ENCODE data around the gene FBXO46.
"Not testable (repeated sequence)": the region's sequence is repeated elsewhere in the genome, so short reads cannot be mapped to it uniquely, and the experiment has no call there.

Gene FBXO46

GRCh38 chr19:45728683-45729082 is 2.0 kb downstream of the FBXO46 start:
- H3K79me1 ChIP-seq (replicated peaks; ENCODE audit: low read length, poor library complexity, severe bottlenecking); H4K8ac ChIP-seq (ENCODE audit: low read length); H3K14ac ChIP-seq (ENCODE audit: low read length in 2 of 2); H2BK120ac ChIP-seq (ENCODE audit: low read depth, low read length); H3K23ac ChIP-seq (ENCODE audit: low read length in 2 of 2); H3K27ac ChIP-seq (ENCODE audit: low read length, poor library complexity, severe bottlenecking); H4K91ac ChIP-seq (ENCODE audit: low read length); H2BK12ac ChIP-seq (ENCODE audit: low read length in 2 of 2); H3K4me3 ChIP-seq (ENCODE audit: insufficient read depth in 1 of 2, low read depth in 1 of 2, low read length in 2 of 2); H3K4me2 ChIP-seq (ENCODE audit: low read length, poor library complexity, severe bottlenecking); DNase-seq; H3K4ac ChIP-seq (ENCODE audit: low read depth in 1 of 2, low read length in 2 of 2); H2AK5ac ChIP-seq (ENCODE audit: low read length, severe bottlenecking); H3K18ac ChIP-seq (ENCODE audit: low read depth in 1 of 2, low read length in 2 of 2); H3K9me3 ChIP-seq (ENCODE audit: control insufficient read depth, low read length); H3K27me3 ChIP-seq (ENCODE audit: control insufficient read depth in 1 of 2, insufficient read depth in 1 of 2, low read length in 2 of 2); H2BK5ac ChIP-seq (ENCODE audit: low read depth, low read length, poor library complexity, severe bottlenecking); H3K9ac ChIP-seq (ENCODE audit: low read length); H3K4me1 ChIP-seq (ENCODE audit: control insufficient read depth, insufficient read depth, low read depth, low read length); H3K36me3 ChIP-seq (ENCODE audit: control insufficient read depth in 1 of 2, insufficient read depth in 2 of 2, low read depth in 1 of 2, low read length in 2 of 2); H2AFZ ChIP-seq (ENCODE audit: low read depth, low read length); H2BK15ac ChIP-seq (ENCODE audit: low read depth, poor library complexity, severe bottlenecking): not testable (repeated sequence)
- WGBS = 97% methylated on average over 18 of the region's 18 CpGs

- not testable (repeated sequence) for H3K27ac ChIP-seq (ENCODE audit: low read length, poor library complexity, severe bottlenecking)
Measured at GRCh38 chr19:45720065-45720464, 10.6 kb downstream of the FBXO46 start.

DNA sequence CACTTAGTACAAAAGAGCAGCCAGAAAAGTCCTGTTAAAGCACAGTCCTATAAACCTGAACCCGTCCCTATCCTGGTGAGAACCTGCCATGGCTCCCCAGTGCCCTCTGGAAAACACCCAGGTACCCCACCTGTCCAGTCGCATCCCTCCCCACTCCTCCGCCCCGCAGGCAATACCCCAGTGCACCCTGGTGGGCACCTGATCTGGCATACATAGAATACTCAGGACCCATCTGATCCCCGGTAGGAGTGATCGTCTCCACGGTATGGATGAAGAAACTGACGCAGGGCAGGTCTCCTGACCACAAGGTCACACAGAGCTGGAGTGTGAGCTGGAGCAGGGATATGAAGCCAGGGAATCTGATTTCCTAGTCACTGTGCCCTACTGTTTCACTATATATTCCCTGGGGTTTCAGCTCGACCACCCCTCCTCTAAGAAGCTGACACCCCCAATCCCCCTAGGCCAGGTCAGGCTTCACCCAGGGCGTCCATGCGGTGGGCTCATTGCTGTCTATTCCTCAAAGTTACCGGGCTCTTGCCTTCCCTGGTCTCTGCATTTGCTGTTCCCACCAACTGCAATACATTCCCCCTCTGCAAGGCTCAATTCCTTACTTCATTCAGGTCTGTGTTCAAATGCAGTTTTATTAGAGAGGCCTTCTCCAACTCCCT is 12.6 kb downstream of the FBXO46 start:
- H2BK12ac ChIP-seq (ENCODE audit: low read length in 2 of 2) = peak overlapping the region; percentile 49 to 90
- DNase-seq = peak; percentile 61
- no peaks in the 10 kb centered on the region for H3K27me3 ChIP-seq (ENCODE audit: control insufficient read depth in 1 of 2, insufficient read depth in 1 of 2, low read length in 2 of 2)
- peak overlapping the region; percentile 71 for H2BK5ac ChIP-seq (ENCODE audit: low read depth, low read length, poor library complexity, severe bottlenecking)
- peak overlapping the region; percentile 45 for H4K8ac ChIP-seq (ENCODE audit: low read length)
- H3K14ac ChIP-seq (ENCODE audit: low read length in 2 of 2) = peak overlapping the region in 1 of 2 experiments; percentile 84
- peaks cover 19% of the 10 kb centered on the region for H3K79me1 ChIP-seq (replicated peaks; ENCODE audit: low read length, poor library complexity, severe bottlenecking)
- peaks cover 10 to 19% of the 10 kb centered on the region in 2 experiments for H3K36me3 ChIP-seq (ENCODE audit: control insufficient read depth in 1 of 2, insufficient read depth in 2 of 2, low read depth in 1 of 2, low read length in 2 of 2)
- H2AFZ ChIP-seq (ENCODE audit: low read depth, low read length) = no peak overlapping the region
- no peaks in the 10 kb centered on the region for H3K9me3 ChIP-seq (ENCODE audit: control insufficient read depth, low read length)
- H3K4ac ChIP-seq (ENCODE audit: low read depth in 1 of 2, low read length in 2 of 2) = peak overlapping the region; percentile 55 to 92
- H3K4me1 ChIP-seq (ENCODE audit: control insufficient read depth, insufficient read depth, low read depth, low read length) = peaks cover 14% of the 10 kb centered on the region
- H3K9ac ChIP-seq (ENCODE audit: low read length) = peak overlapping the region; percentile 95
- H3K18ac ChIP-seq (ENCODE audit: low read depth in 1 of 2, low read length in 2 of 2) = peak overlapping the region; percentile 69 to 86
- H2BK120ac ChIP-seq (ENCODE audit: low read depth, low read length) = peak overlapping the region; percentile 78
- H2BK15ac ChIP-seq (ENCODE audit: low read depth, poor library complexity, severe bottlenecking) = peak overlapping the region; percentile 17
- WGBS = 58% methylated on average over 12 of the region's 12 CpGs
- H2AK5ac ChIP-seq (ENCODE audit: low read length, severe bottlenecking) = peak overlapping the region; percentile 94
- peak overlapping the region; percentile 53 for H4K91ac ChIP-seq (ENCODE audit: low read length)
- H3K23ac ChIP-seq (ENCODE audit: low read length in 2 of 2) = peak overlapping the region in 1 of 2 experiments; percentile 87
- peak overlapping the region; percentile 80 for H3K27ac ChIP-seq (ENCODE audit: low read length, poor library complexity, severe bottlenecking)
- H3K4me3 ChIP-seq (ENCODE audit: insufficient read depth in 1 of 2, low read depth in 1 of 2, low read length in 2 of 2) = peak overlapping the region; percentile 37 to 90
- H3K4me2 ChIP-seq (ENCODE audit: low read length, poor library complexity, severe bottlenecking) = peak overlapping the region; percentile 71

More at GRCh38 chr19:45720065-45720464, 10.6 kb downstream of the FBXO46 start:
- not testable (repeated sequence) for H4K8ac ChIP-seq (ENCODE audit: low read length); H3K4me2 ChIP-seq (ENCODE audit: low read length, poor library complexity, severe bottlenecking); H2BK12ac ChIP-seq (ENCODE audit: low read length in 2 of 2); H3K27me3 ChIP-seq (ENCODE audit: control insufficient read depth in 1 of 2, insufficient read depth in 1 of 2, low read length in 2 of 2); H3K18ac ChIP-seq (ENCODE audit: low read depth in 1 of 2, low read length in 2 of 2); H3K9ac ChIP-seq (ENCODE audit: low read length); H3K9me3 ChIP-seq (ENCODE audit: control insufficient read depth, low read length); H2AK5ac ChIP-seq (ENCODE audit: low read length, severe bottlenecking); H2BK15ac ChIP-seq (ENCODE audit: low read depth, poor library complexity, severe bottlenecking); H2BK120ac ChIP-seq (ENCODE audit: low read depth, low read length); H3K4me3 ChIP-seq (ENCODE audit: insufficient read depth in 1 of 2, low read depth in 1 of 2, low read length in 2 of 2); H4K91ac ChIP-seq (ENCODE audit: low read length); H2BK5ac ChIP-seq (ENCODE audit: low read depth, low read length, poor library complexity, severe bottlenecking); H3K4ac ChIP-seq (ENCODE audit: low read depth in 1 of 2, low read length in 2 of 2); H2AFZ ChIP-seq (ENCODE audit: low read depth, low read length); H3K14ac ChIP-seq (ENCODE audit: low read length in 2 of 2); DNase-seq; H3K23ac ChIP-seq (ENCODE audit: low read length in 2 of 2)
- Histone ChIP-seq H3K4me1 (ENCODE audit: control insufficient read depth, insufficient read depth, low read depth, low read length) (peaks cover 14% of the 10 kb centered on the region), H3K36me3 (ENCODE audit: control insufficient read depth in 1 of 2, insufficient read depth in 2 of 2, low read depth in 1 of 2, low read length in 2 of 2) (peaks cover 8 to 15% of the 10 kb centered on the region in 2 experiments), H3K79me1 (replicated peaks; ENCODE audit: low read length, poor library complexity, severe bottlenecking) (peaks cover 13% of the 10 kb centered on the region)
- 97% methylated on average over 10 of the region's 11 CpGs for WGBS

- Histone ChIP-seq H3K18ac (ENCODE audit: low read depth in 1 of 2, low read length in 2 of 2) (peak overlapping the region; percentile 68 to 86), H3K4ac (ENCODE audit: low read depth in 1 of 2, low read length in 2 of 2) (peak overlapping the region; percentile 73 to 92), H4K8ac (ENCODE audit: low read length) (peak overlapping the region; percentile 73), H3K27ac (ENCODE audit: low read length, poor library complexity, severe bottlenecking) (peak overlapping the region; percentile 80), H3K4me3 (ENCODE audit: insufficient read depth in 1 of 2, low read depth in 1 of 2, low read length in 2 of 2) (peak overlapping the region; percentile 48 to 90), H3K14ac (ENCODE audit: low read length in 2 of 2) (no peak overlapping the region), H3K36me3 (ENCODE audit: control insufficient read depth in 1 of 2, insufficient read depth in 2 of 2, low read depth in 1 of 2, low read length in 2 of 2) (peaks cover 17 to 26% of the 10 kb centered on the region in 2 experiments), H2AFZ (ENCODE audit: low read depth, low read length) (no peak overlapping the region), H2BK15ac (ENCODE audit: low read depth, poor library complexity, severe bottlenecking) (peak overlapping the region; percentile 17), H3K9ac (ENCODE audit: low read length) (peak overlapping the region; percentile 95), H3K23ac (ENCODE audit: low read length in 2 of 2) (peak overlapping the region in 1 of 2 experiments; percentile 87), H3K9me3 (ENCODE audit: control insufficient read depth, low read length) (no peaks in the 10 kb centered on the region), H2BK120ac (ENCODE audit: low read depth, low read length) (peak overlapping the region; percentile 64), H3K27me3 (ENCODE audit: control insufficient read depth in 1 of 2, insufficient read depth in 1 of 2, low read length in 2 of 2) (no peaks in the 10 kb centered on the region), H2BK5ac (ENCODE audit: low read depth, low read length, poor library complexity, severe bottlenecking) (peak overlapping the region; percentile 71), H2BK12ac (ENCODE audit: low read length in 2 of 2) (peak overlapping the region in 1 of 2 experiments; percentile 90), H3K79me1 (replicated peaks; ENCODE audit: low read length, poor library complexity, severe bottlenecking) (peaks cover 19% of the 10 kb centered on the region), H2AK5ac (ENCODE audit: low read length, severe bottlenecking) (peak overlapping the region; percentile 94), H3K4me1 (ENCODE audit: control insufficient read depth, insufficient read depth, low read depth, low read length) (peaks cover 12% of the 10 kb centered on the region), H3K4me2 (ENCODE audit: low read length, poor library complexity, severe bottlenecking) (peak overlapping the region; percentile 95), H4K91ac (ENCODE audit: low read length) (peak overlapping the region; percentile 53)
- WGBS = under 1% methylated on average over 51 of the region's 51 CpGs
- DNase-seq = peak; percentile 99
Measured at GRCh38 chr19:45717131-45717982, 13.3 kb downstream of the FBXO46 start.

Measured in mesenchymal stem cell (in vitro differentiated cells and primary cell).